ENCODE measurements around the gene CETN2.

CETN2 gene

GRCh38 chrX:152853986-152854385, 23.4 kb upstream of the CETN2 start:
- no peak overlapping the region for H3K4me2 ChIP-seq (ENCODE audit: low read depth, low read length)
- no peak for TF ChIP-seq CTCF (IDR thresholded peaks at IDR 0.05; ENCODE audit: low read length)
- TF ChIP-seq EZH2phosphoT487 (IDR thresholded peaks at IDR 0.05; ENCODE audit: low read length), result no peak
- no peak for TF ChIP-seq EZH2 (optimal IDR thresholded peaks at IDR 0.05; ENCODE audit: low read depth, low read length)
- no peaks in the 10 kb centered on the region for H3K4me1 ChIP-seq (ENCODE audit: low read length)
- DNase-seq, result no peak
- no peaks in the 10 kb centered on the region for H3K36me3 ChIP-seq (replicated peaks; ENCODE audit: insufficient read depth, low read length)
- H3K27me3 ChIP-seq (replicated peaks; ENCODE audit: insufficient read depth, low read length), result no peaks in the 10 kb centered on the region
- H3K9me3 ChIP-seq (replicated peaks; ENCODE audit: insufficient read depth, low read length), result no peaks in the 10 kb centered on the region
- no peaks in the 10 kb centered on the region for H4K20me1 ChIP-seq (ENCODE audit: insufficient read depth, low read length)
- no peak overlapping the region for H3K27ac ChIP-seq (ENCODE audit: low read length)
- no peaks in the 10 kb centered on the region for H3K79me2 ChIP-seq (ENCODE audit: low read length)
- no peaks in the 10 kb centered on the region for H3K9me2 ChIP-seq (replicated peaks; ENCODE audit: insufficient read depth, low read length)
- no peak overlapping the region for H2AFZ ChIP-seq (ENCODE audit: low read length)
- H3K9ac ChIP-seq (ENCODE audit: low read length), result no peak overlapping the region
- H3K4me3 ChIP-seq (ENCODE audit: low read length), result no peak overlapping the region
- H3F3A ChIP-seq (ENCODE audit: insufficient read depth, low read length), result no peaks in the 10 kb centered on the region

- H3K4me2 ChIP-seq (ENCODE audit: low read depth, low read length), result no peak overlapping the region
- no peaks in the 10 kb centered on the region for H3F3A ChIP-seq (ENCODE audit: insufficient read depth, low read length)
- H3K9ac ChIP-seq (ENCODE audit: low read length), result no peak overlapping the region
- TF ChIP-seq EZH2 (optimal IDR thresholded peaks at IDR 0.05; ENCODE audit: low read depth, low read length) (no peak), CTCF (IDR thresholded peaks at IDR 0.05; ENCODE audit: low read length) (no peak)
- H3K4me3 ChIP-seq (ENCODE audit: low read length), result no peak overlapping the region
- H4K20me1 ChIP-seq (ENCODE audit: insufficient read depth, low read length), result no peaks in the 10 kb centered on the region
- H3K9me3 ChIP-seq (replicated peaks; ENCODE audit: insufficient read depth, low read length), result no peaks in the 10 kb centered on the region
- no peaks in the 10 kb centered on the region for H3K27me3 ChIP-seq (replicated peaks; ENCODE audit: insufficient read depth, low read length)
- H3K27ac ChIP-seq (ENCODE audit: low read length), result no peak overlapping the region
- no peaks in the 10 kb centered on the region for H3K9me2 ChIP-seq (replicated peaks; ENCODE audit: insufficient read depth, low read length)
- H2AFZ ChIP-seq (ENCODE audit: low read length), result no peak overlapping the region
- DNase-seq, result no peak
- H3K4me1 ChIP-seq (ENCODE audit: low read length), result no peaks in the 10 kb centered on the region
- H3K36me3 ChIP-seq (replicated peaks; ENCODE audit: insufficient read depth, low read length), result no peaks in the 10 kb centered on the region
- H3K79me2 ChIP-seq (ENCODE audit: low read length), result no peaks in the 10 kb centered on the region
These were observed 19.9 kb upstream of the CETN2 start for GRCh38 chrX:152850465-152850864.

- no peak overlapping the region for H3K9ac ChIP-seq (ENCODE audit: low read length)
- DNase-seq, result no peak
- H4K20me1 ChIP-seq (ENCODE audit: insufficient read depth, low read length), result no peaks in the 10 kb centered on the region
- H3K9me3 ChIP-seq (replicated peaks; ENCODE audit: insufficient read depth, low read length), result no peaks in the 10 kb centered on the region
- no peak overlapping the region for H3K27ac ChIP-seq (ENCODE audit: low read length)
- no peaks in the 10 kb centered on the region for H3F3A ChIP-seq (ENCODE audit: insufficient read depth, low read length)
- no peaks in the 10 kb centered on the region for H3K9me2 ChIP-seq (replicated peaks; ENCODE audit: insufficient read depth, low read length)
- H3K79me2 ChIP-seq (ENCODE audit: low read length), result peaks cover 21% of the 10 kb centered on the region
- H3K36me3 ChIP-seq (replicated peaks; ENCODE audit: insufficient read depth, low read length), result no peaks in the 10 kb centered on the region
- H3K4me1 ChIP-seq (ENCODE audit: low read length), result no peaks in the 10 kb centered on the region
- no peaks in the 10 kb centered on the region for H3K27me3 ChIP-seq (replicated peaks; ENCODE audit: insufficient read depth, low read length)
- no peak overlapping the region for H3K4me2 ChIP-seq (ENCODE audit: low read depth, low read length)
- no peak overlapping the region for H3K4me3 ChIP-seq (ENCODE audit: low read length)
- H2AFZ ChIP-seq (ENCODE audit: low read length), result no peak overlapping the region
- TF ChIP-seq EZH2 (optimal IDR thresholded peaks at IDR 0.05; ENCODE audit: low read depth, low read length) (no peak), EZH2phosphoT487 (IDR thresholded peaks at IDR 0.05; ENCODE audit: low read length) (no peak), CTCF (IDR thresholded peaks at IDR 0.05; ENCODE audit: low read length) (no peak)
These were observed 16.7 kb upstream of the CETN2 start for GRCh38 chrX:152847281-152847680.
